ENCODE measurements around the gene P2RX3. TPM values are rescaled to one million over a fixed set of nuclear protein-coding genes. Genes with fewer than 3 reads are reported as not detected.

P2RX3 gene
- polyA plus RNA-seq, 1 experiment: not detected

DNA sequence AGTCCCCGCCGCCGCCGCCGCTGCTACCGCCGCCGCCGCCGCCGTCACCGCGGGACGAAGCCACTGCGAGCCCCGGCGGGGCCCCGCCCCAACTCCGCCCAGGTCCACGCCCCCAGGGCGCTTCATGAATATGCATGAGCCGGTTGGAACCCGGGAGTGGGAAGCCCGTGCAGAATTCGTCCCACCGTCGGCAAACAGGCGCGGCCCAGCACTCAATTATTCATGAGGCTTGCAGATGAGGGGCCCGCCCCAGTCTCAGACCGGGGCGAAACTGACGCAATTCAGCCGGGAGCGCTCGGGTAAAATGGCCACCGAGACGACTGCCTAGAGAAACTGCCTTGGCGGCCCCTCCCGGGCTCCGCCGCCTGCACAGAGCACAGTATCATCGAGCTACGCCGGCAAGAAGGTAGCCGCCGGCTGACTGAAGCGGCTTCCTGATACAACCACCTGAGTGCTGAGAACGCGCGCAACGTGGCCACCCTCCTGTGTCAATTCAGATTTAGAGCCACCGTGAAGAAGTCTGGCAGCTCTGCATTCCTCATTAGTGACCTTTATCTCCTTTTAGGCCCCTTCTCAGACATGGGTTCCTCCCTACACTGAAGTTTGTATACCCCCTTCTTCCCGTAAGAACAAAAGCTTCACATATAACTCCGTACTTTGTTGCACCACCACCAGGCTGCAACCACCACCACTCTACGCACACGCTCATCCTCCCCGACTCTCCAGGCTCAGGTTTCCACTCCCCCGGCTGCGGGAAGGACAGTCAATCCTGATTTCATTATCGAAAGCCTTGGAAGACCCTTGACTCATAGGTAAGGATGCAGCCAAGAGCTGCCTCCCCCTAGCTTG is 13.0 kb upstream of the P2RX3 start, which contains the start of gene TNKS1BP1:
TSS of gene TNKS1BP1 (minus strand) at position 67 of the 849 bp plus-strand sequence. CDS start 3,067 bp downstream, outside the sequence.
- DNase-seq (ENCODE audit: low read depth, low spot score): peak; percentile 94
- no peaks in the 10 kb centered on the region for H3K27me3 ChIP-seq (ENCODE audit: control insufficient read depth, insufficient read depth, low read length)
- peak within 1 kb of the TSS; percentile 99 for H3K27ac ChIP-seq (ENCODE audit: low read depth, low read length)
- peak within 1 kb of the TSS; percentile 83 for H3K4me3 ChIP-seq (ENCODE audit: low read depth, low read length)
- no peaks in the 10 kb centered on the region; the same call in 1 of the 2 replicates for H3K9me3 ChIP-seq (ENCODE audit: control insufficient read depth, insufficient read depth, low read length)
- ChIA-PET CTCF (interaction anchor here (0.8 to 1.7 kb wide), 8 partner anchors 11 to 484 kb away, joined by 3 to 8 read pairs (median 4); partner anchors contain the start of genes SSRP1 and UBE2L6), POLR2A (interaction anchor here (0.6 to 2.5 kb wide), 3 partner anchors 10 to 103 kb away, joined by 3 to 20 read pairs (median 14); partner anchors contain the start of gene SSRP1)
- TF ChIP-seq, protein P1, sequence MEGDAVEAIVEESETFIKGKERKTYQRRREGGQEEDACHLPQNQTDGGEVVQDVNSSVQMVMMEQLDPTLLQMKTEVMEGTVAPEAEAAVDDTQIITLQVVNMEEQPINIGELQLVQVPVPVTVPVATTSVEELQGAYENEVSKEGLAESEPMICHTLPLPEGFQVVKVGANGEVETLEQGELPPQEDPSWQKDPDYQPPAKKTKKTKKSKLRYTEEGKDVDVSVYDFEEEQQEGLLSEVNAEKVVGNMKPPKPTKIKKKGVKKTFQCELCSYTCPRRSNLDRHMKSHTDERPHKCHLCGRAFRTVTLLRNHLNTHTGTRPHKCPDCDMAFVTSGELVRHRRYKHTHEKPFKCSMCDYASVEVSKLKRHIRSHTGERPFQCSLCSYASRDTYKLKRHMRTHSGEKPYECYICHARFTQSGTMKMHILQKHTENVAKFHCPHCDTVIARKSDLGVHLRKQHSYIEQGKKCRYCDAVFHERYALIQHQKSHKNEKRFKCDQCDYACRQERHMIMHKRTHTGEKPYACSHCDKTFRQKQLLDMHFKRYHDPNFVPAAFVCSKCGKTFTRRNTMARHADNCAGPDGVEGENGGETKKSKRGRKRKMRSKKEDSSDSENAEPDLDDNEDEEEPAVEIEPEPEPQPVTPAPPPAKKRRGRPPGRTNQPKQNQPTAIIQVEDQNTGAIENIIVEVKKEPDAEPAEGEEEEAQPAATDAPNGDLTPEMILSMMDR (IDR thresholded peaks at IDR 0.05; ENCODE audit: low read depth, low read length): no peak

DNA sequence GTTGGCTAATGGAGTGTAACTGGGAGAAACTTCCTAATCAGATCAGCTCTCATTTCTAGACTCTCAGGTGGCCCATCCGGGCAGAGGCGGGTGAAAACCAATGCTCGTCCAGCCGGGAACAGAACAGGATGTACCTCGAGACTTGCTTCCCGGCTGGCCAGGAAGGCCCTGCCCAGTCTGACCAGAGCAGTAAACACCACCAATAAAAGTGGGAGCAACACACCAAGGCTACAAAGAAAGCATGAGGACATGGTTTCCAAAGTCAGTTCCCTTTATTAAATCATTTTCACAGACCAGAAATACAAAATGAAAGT is 12.5 kb upstream of the P2RX3 start:
- no peaks in the 10 kb centered on the region for H3K27me3 ChIP-seq (ENCODE audit: control insufficient read depth, insufficient read depth, low read length)
- peak overlapping the region; percentile 99 for H3K27ac ChIP-seq (ENCODE audit: low read depth, low read length)
- ChIA-PET CTCF (interaction anchor here (0.8 to 1.7 kb wide), 6 partner anchors 10 to 314 kb away, joined by 3 to 8 read pairs (median 3); partner anchors contain the start of genes SSRP1 and UBE2L6), POLR2A (interaction anchor here (2.4 to 2.5 kb wide), 2 partner anchors 9 to 14 kb away, joined by 14 to 20 read pairs; partner anchors contain the start of gene SSRP1)
- TF ChIP-seq, protein P1 (IDR thresholded peaks at IDR 0.05; ENCODE audit: low read depth, low read length): no peak
- no peak for DNase-seq (ENCODE audit: low read depth, low spot score)
- H3K9me3 ChIP-seq (ENCODE audit: control insufficient read depth, insufficient read depth, low read length): no peaks in the 10 kb centered on the region; the same call in 1 of the 2 replicates
- H3K4me3 ChIP-seq (ENCODE audit: low read depth, low read length): peak overlapping the region; percentile 83

DNA sequence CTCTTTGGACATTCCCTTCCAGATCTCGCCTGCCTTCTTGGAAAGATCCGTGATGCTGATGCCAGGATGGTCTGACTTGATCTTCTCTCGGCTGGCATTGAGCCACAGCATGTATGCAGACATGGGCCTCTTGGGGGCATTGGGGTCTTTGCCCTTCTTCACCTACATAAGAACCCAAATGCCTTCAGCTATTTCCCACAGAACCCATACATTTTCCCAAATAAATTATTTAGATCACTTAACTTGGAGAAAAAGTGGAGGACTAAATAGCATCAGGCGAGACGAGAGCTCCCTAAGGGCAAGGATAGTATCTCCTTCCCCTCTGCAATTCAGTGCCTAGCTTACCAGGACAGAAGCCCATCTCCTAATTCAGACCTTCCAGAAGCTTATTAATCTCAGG is 10.4 kb upstream of the P2RX3 start:
- no peak for DNase-seq (ENCODE audit: low read depth, low spot score)
- Histone ChIP-seq H3K9me3 (ENCODE audit: control insufficient read depth, insufficient read depth, low read length) (no peaks in the 10 kb centered on the region; the same call in 1 of the 2 replicates), H3K4me3 (ENCODE audit: low read depth, low read length) (no peak overlapping the region), H3K27ac (ENCODE audit: low read depth, low read length) (no peak overlapping the region), H3K27me3 (ENCODE audit: control insufficient read depth, insufficient read depth, low read length) (no peaks in the 10 kb centered on the region)
- ChIA-PET CTCF (interaction anchor here (1.0 to 1.7 kb wide), 2 partner anchors 21 to 78 kb away, joined by 3 to 4 read pairs; no protein-coding TSS in a partner anchor), POLR2A (no interaction called here)
- TF ChIP-seq, protein P1 (IDR thresholded peaks at IDR 0.05; ENCODE audit: low read depth, low read length): no peak

DNA sequence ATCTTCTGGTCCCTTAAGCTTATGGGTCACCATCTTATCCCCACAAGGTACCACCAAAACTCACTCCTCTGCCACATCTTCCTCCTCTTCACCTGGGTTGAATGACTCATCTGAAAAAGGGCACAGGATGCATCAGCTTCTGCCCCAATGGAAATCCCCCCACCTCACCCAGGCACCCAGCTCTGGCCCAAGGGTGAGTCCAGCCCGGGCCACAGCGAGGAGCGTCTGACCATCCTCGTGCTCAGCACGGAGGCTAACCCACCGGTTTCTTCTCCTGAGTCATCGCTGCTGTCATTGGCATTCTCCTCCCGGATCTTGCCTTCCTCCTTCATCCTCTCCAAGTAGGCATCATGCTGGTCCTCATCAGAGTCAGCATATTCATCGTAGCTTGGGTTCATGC is 8.1 kb upstream of the P2RX3 start:
- no peak for DNase-seq (ENCODE audit: low read depth, low spot score)
- ChIA-PET CTCF (no interaction called here), POLR2A (no interaction called here)
- H3K27me3 ChIP-seq (ENCODE audit: control insufficient read depth, insufficient read depth, low read length): no peaks in the 10 kb centered on the region
- no peak overlapping the region for H3K4me3 ChIP-seq (ENCODE audit: low read depth, low read length)
- TF ChIP-seq, protein P1 (IDR thresholded peaks at IDR 0.05; ENCODE audit: low read depth, low read length): no peak
- no peaks in the 10 kb centered on the region for H3K9me3 ChIP-seq (ENCODE audit: control insufficient read depth, insufficient read depth, low read length)
- no peak overlapping the region for H3K27ac ChIP-seq (ENCODE audit: low read depth, low read length)

DNA sequence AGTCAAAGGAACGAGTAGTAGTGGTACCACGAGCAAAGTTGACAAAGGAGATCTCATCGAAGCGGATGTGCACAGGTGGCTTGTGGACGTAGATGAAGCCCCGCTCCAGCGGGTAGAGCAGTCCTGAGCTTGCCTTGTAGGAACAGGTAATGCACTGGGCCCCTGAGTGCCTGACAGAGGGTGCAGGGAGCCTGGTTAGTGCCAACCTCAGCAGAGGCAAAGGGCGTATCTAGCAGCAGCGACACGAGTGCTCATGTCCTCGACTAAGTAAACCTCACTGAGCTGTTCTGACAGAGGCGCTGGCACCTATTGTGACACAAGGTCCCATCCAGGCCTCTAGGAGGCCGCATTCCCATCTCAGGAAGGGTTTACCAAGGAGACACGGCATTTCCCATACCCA is 6.4 kb upstream of the P2RX3 start:
- no peak for DNase-seq (ENCODE audit: low read depth, low spot score)
- Histone ChIP-seq H3K9me3 (ENCODE audit: control insufficient read depth, insufficient read depth, low read length) (no peaks in the 10 kb centered on the region; the same call in 1 of the 2 replicates), H3K27me3 (ENCODE audit: control insufficient read depth, insufficient read depth, low read length) (no peaks in the 10 kb centered on the region), H3K4me3 (ENCODE audit: low read depth, low read length) (no peak overlapping the region), H3K27ac (ENCODE audit: low read depth, low read length) (no peak overlapping the region)
- ChIA-PET POLR2A (no interaction called here), CTCF (no interaction called here)
- TF ChIP-seq, protein P1 (IDR thresholded peaks at IDR 0.05; ENCODE audit: low read depth, low read length): no peak
